HG02678 (cell line): ENCODE results near the gene RPRD1B.
A peak's percentile ranks its signal among the peaks of the same experiment; 100 is the strongest.

Experiments used
- ATAC-seq: cut with Tn5 transposase; IDR thresholded peaks from one replicate; pipeline ENCODE4 v1.9.1; 2021; ENCODE audit warnings: mild to moderate bottlenecking, moderate library complexity; ENCODE audit not compliant: unreplicated experiment

RPRD1B gene

DNA sequence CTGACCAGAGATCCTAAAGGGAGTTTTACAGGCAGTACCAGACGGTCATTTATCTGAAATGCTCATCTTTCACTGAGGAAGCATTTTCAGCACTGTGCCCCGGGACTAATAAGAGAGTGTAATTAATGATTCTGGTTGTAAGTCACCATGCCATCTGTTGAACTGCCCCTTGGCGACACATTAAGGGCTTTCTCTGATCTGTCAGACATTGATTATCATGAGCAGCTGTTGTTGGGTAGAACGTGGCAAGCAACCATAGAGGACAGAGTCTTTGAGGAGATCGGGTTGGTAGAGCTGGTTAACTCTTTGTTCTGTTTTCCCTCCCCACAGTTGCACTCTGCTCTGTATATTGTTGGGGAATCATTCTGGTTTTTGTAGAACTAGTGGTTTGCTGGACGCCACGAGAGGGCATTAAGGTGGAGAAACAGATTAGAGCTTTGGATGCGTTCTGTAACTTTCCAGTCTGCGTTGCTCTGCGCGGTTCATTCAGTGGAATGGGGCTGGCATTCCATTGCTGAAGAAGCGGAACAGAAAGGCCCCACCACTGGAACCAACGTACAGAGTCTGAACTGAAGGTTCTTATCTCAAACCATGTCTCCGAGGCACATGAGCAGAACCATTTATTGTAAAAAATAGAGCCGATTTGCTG is 34.3 kb downstream of the RPRD1B start:
- no peak for ATAC-seq

DNA sequence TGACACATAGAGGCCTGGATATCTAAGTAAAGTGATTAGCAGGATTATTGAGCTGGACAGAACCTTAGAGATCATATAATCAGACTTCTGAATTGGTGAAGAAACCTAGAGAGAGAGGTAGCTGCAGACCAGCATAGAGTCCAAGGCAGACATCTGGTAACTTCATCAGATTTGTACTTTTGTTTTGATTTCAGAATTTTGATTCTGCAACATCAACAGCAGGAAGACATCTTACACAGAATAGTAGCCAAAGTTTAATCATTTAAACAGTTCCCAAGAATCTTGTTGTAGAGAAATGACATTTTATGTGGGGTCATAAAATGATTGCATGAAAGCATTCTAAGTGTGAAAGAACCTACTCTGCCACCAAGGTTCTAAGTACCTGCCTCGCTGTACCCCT is 39.4 kb downstream of the RPRD1B start:
- ATAC-seq, result no peak

DNA sequence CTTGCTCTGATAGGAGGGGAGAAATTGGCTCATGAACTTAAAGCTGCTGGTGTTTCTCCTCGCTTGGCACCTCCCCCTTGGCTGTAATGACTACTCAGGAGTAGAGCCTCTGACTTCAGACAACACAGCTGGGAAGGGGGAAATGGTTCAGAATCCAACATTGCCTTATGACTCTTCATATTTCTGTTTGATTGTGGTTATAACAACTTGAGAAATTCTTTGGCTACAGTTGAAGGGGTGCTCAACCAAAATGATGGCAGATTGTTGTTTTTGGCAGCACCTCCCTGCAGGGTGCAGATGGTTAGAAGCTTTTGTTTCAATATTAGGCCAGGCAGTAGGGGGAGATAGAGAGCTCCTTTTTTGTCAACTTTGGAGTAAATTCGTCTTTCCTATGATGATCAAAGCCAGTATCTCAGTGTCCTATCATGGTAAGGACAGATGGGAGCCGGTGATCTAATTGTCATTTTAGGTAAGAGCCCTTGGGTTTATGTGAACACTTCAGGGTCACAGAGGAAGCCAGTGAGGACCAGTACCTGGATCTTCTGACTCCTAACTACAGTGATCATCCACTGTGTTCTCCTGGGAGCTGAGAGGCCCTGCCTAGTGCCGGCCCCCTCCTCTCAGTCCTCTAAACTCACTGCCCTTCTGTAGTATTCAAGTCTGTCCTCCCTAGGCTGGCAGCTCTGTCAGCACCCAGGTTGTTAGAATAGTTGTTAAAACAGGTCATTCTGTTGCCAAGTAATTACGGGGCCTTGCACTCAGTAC is 39.9 kb downstream of the RPRD1B start:
- ATAC-seq, result no peak

DNA sequence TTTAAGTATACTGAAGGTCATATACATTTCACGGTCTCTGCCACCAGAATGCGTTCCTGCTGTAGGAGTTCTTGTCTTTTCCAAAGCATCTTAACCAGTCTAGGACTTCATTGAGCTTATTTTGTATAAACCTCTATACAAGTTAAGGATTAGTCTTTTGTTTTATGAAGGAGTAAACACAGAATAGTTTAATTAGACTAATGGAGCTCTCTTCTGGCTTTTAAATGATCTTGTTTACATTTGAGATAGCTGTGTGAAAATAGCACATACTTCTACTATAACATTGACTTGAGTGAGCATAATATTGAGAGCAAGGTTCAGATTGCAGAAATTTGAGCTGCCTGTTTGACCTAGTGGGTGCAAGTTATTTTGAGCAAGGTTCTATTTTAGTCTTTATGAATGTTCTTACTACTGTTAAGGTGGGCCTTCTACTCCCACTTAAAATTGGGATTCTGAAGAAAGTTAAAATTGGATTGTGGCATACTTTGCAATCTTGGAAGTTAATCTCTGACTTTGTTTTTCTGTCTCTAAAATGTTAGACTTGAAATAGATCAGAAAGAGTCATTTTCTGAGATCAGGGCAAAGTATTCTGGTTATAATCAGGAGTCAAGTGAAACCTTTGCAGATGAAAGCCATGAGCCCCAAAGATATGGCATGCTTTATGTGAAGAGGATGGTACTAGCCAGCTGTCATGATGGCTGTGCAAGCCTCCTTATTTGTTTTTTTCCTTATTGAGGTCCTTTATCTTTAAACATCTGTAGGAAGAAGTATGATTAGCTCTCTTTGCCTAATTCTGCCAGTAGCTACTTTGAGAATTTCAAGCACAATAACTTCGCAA is 41.8 kb downstream of the RPRD1B start:
- no peak for ATAC-seq

DNA sequence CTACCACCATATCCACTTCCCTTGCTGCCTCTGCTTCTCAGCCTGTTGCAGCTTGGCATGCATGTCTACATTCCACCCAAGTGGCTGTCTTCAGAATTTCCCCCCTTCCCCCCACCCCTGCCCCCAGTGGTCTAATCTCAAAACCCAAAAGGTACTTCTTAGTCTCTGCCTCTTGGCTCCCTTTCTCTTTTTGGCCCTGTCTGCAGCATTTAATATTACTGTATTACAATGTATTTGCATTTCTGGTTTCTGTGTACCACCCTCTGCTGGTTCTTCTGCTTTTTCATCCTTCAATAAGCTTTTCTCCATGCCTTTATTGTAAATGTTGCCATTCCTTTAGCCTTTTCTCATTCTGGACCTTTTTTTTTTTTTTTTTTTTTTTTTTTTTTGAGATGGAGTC is 43.0 kb downstream of the RPRD1B start:
- ATAC-seq, result no peak

DNA sequence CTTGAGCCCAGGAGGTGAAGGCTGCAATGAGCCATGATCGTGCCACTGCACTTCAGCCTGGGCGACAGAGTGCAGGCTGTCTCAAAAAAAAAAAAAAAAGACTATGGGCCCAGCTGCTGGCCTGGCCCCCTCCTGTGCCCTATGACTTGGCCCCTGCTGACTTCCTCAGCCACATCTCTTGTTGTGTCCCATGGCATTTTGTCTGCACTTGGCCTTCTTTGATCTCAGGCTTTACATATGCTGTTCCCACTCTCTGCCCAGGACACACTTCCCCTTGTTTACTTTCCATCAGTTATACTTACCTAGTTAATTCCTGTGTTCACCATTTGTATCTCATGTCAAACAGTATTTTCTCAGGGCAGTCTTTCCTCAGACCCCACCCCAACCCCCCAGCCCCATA is 44.5 kb downstream of the RPRD1B start:
- no peak for ATAC-seq

DNA sequence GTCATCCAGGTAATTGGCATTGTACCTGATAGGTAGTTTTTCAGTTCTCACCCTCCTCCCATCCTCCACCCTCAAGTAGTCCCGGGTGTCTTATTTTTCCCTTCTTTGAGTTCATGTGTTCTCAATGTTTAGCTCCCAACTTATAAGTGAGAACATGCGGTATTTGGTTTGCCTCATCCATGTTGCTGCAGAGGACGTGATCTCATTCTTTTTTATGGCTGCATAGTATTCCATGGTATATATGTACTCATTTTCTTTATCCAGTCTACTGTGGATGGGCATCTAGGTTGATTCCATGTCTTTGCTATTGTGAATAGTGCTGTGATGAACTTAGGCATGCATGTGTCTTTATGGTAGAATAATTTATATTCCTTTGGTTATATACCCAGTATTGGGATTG is 45.8 kb downstream of the RPRD1B start:
- no peak for ATAC-seq

DNA sequence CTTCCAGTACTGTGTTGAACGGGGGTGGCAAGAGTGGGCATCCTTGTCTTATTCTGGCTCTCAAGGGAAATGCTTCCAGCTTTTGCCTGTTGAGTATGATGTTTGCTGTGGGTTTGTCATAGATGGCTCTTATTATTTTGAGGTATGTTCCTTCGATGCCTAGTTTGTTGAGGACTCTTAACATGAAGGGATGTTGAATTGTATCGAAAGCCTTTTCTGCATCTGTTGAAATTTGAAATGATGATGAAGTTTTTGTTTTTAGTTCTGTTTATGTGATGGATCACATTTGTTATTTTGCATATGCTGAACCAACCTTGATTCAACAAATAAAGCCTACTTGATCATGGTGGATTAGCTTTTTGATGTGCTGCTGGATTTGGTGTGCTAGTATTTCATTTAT is 48.0 kb downstream of the RPRD1B start:
- ATAC-seq, result no peak

DNA sequence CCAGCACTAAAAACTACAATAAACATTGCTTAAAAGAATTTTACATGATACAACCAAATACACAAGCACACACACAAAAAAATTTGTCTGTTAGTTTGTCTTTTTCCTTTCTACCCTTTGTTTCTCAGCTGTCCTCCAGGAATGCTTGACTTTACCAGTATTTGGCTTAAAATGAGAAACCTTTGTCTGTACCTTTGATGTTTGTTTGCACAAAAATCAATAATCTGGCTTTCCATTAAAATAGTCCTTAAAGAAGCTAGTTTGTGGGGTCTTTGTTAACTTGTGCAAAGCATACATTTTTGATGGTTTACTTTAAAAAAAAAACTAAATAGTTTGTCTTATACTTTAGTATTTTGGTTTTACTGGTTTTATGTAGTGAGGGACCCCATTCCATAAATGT is 49.3 kb downstream of the RPRD1B start:
- ATAC-seq, result no peak

DNA sequence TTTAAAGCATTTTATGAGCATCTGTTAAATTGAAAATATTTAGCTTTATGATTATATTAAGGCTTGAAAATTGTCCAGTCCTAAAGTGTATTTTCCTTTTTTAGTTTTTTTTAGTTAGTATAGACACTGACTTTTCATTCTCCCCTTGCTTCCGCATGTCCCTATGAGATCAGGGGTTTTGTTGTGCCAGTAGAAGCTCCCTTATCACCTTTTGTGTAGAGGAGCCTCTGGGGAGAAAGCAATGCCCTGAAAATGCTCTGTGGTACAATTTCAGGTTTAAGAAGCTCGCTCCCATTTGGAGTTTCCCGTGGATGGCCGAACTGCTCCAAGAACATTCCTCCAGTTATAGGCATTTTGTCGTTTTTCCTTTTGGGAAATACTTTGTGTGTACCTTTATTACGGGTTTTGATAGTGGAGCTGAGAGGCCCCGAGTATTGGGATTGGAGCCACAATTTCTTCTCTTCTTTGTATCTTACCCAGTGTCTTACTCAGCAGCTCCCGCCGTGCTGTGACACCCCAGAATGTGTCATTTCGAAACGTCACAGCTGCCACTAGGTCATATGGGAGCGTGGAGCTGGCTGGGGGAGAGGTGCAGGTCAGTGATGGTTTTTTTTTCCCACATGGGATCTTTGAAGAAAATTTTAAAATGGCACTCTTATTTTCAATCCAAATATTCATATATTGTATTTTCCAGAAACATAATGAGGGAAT is 49.9 kb downstream of the RPRD1B start:
- no peak for ATAC-seq

DNA sequence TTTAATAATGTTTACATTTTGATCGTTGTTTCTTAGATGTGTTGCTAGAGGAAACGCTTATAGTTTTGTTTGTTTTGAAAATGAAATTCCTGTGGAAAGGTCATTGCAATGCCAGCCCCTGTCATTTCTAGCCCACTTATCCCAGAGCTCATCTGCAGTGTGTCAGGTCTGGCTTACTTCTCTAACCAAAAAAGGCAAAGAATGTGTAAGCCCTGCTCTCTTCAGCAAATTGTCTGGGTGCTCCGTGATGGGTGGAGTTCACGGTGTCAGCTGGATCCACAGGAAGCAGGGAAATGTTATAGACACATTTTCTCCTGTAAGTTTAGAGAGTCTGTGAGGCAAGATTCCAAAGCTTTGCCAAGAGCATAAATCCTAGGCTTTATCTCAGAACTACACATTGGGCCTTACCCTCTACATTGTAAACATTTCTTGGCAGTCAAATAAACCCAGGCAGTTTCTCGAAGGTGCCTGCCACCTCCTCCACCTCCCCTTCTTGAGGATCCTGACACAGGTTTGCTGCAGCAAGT is 50.9 kb downstream of the RPRD1B start:
- no peak for ATAC-seq

DNA sequence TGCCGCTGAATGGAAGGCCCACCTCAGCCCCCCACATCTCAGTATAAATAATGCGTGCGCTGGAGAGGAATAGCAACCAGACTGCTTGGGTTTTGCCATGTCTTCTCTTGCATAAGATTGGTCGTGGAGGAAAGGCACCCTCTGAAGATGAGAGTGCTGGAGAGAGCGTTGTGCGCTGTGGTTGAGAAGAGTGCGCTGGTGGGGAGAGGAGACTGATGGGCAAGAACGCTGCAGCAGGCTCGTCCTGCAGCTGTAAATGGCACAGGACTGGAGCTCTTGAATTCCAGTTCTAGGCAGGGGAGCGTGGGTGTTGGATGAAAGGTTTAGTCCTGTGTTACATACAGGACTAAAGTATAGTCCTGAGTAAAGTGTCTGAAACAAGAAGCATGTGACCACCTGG is 51.5 kb downstream of the RPRD1B start:
- no peak for ATAC-seq

DNA sequence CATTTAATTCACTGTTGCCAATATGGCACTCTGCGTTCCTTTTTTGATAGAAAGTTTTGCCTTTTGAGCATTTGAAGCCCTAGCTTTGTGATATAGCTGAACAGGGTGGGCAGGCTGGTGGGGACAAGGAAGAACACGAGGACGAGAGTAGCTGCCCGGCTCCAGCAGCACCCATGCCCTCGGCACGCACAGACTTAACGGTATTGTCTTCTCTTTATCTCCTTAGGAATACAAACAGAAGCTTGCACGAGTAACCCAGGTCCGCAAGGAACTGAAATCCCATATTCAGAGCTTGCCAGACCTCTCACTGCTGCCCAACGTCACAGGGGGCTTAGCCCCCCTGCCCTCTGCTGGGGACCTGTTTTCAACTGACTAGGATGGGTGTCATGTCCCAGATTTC is 56.0 kb downstream of the RPRD1B start:
- no peak for ATAC-seq

DNA sequence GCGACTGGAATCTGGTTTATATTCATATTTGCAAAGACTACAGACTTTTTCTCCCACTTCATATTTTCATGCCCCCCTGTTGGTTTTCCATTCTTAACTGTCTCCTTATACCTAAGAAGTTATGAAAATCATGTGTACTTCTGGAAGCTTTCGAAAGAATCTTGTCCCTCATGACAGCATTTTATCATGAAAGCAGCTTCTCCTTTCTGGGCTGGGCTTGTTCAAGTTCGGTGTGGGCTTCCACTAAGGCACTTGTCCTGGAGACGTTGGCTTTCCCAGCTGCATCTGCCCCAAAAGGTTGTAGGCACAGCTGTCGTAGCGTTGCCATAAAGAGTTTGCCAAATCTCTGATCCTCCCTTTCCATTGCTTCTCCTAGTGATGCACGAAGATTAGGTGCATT is 56.5 kb downstream of the RPRD1B start:
- ATAC-seq, result no peak

DNA sequence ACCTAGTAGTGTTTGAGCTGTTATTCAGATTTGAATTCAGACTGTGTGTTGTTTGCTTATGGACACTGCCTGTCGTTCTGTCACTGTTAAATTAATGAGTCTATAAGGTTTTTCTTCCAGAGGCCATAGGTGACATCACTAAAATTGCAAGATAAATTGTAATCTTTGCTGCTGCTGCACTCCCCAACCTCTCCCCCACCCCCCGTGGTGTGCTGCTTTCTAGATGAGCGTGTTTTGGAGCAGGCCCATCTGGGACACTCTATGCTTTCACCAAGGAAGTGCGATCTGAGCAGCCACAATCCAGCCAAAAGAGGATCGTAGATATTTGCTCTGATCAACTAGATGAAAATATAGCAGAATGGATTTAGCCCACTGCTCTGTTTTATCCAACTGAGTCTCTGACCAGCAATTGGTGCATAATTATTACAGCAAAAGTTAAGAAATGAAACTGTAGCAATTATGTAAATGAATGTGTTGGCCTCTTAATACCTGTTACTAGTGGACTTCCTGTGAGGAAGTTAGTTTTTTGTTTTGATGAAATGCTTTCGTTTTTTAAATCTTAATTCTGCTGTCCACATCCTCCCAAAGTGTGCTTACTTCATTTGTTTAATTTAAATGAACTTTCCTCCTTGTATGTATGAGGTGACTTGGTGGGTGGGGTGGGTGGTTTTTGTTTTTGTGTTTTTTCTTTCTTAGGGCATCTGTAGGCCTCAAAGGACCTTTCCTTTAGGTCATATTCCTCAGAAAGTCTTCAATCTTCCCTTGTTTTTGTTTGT is 58.1 kb downstream of the RPRD1B start:
- ATAC-seq, result peak; percentile 48

DNA sequence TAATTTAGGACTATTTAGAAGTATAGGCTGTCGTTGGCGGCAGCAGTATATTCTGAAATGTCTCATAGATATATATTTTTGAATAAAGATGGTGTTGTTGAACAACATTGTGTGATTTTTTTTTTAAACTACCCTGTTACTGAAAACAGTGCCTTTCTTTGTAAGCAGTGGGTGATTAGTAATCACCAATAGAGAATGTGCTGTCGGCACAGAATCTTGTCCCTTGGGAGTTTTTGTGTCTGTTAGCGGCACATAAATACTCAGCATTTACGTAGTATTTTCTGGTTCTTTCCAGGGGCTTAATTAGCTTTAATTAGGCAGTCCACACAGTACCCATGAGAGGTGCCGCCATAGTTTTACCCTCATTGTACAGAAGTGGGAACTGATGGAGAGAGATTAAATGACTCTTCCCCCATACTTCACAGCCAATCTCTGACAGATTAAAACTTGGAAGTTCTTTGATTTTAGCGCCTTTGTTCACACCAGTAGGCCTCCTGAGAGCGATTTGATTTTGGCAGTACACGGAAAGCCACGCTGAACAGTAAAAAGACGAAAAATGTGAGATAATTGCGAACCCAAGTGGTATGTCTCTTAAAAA is 58.8 kb downstream of the RPRD1B start:
- no peak for ATAC-seq

DNA sequence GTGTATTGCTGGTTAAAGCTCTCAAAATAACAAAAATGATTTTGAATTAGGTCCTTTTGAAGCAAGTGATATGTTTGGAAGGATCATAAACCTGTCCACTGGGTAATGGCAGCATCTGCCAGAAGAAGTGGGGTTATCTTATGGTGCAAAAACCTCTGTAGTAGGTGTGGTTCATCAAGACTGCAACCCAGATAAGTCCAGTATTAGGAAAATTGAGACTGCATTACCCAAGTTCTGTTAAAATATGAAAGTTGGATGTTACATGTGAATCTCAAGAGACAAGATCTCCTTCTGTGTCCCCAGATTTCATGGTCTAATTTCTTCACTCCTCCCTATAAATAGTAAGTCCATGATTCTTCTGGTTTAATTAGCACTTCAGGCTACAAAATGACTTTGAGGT is 59.4 kb downstream of the RPRD1B start:
- no peak for ATAC-seq

DNA sequence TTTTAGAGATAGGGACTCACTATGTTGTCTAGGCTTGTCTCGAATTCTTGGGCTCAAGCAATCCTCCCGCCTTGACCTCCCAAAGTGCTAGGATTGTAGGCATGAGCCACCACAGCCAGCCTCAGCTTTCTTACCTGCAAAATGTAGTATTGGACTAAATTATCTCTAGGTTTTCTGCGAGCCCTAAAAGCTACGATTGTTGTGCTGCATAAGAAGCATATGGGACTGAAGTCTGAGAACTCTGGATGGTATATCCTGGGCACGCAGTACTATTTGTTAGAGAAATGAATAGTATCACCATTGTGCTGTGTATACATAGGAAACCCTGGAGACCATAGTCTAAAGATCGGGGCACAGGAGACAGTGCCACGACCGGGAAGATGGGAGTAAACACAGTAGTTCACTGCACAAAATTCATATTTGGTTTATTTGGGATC is 60.1 kb downstream of the RPRD1B start:
- no peak for ATAC-seq

DNA sequence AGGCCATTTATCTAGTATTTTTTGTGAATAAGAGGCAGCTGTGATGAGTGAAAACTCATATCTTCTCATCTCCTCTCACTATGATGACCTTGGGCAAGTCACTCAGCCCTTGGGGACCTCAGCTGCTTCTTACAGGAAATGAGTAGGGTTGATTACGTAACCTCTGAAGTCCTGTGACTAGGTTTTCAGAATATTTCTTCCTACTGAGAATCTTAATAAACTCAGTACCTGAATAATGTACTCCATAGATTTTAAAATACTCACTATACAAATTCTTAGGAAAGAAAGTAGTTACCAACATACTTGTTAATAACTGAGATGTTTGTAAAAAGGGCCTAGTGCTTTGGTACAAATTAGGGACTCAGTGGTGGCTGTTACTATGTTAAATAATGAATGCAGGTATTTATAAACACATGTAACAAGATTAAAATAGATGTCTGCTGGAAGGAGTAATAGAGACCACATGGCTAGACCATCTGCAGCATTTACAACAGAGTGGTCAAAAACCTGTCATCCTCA is 60.9 kb downstream of the RPRD1B start:
- ATAC-seq, result peak; percentile 74
